GM19452 (cell line): ENCODE data around the gene KCNC1.

Experiments used
- ATAC-seq: cut with Tn5 transposase; IDR thresholded peaks from one replicate; pipeline ENCODE4 v1.9.1; 2021; ENCODE audit not compliant: unreplicated experiment

Gene KCNC1

DNA sequence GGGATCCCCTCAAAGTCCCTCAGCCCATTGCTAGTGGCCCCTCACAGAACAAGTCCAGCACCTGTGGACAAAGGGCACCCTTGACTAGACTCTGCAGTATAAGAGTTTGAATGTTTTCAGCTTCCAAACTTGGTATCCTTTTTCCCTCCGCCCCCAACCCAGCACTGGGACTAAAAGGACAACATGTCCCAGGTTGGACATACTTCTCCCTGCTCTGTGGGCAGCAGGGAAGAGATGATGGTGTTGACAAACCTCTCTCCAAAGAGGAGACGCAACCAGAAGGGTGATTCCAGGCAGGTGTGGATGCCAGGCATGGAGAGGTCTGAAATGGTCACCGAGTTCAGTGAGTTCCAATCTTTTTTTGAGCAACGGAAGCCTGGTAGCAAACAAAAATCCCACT lies 19.7 kb upstream of the KCNC1 start:
- ATAC-seq = no peak

DNA sequence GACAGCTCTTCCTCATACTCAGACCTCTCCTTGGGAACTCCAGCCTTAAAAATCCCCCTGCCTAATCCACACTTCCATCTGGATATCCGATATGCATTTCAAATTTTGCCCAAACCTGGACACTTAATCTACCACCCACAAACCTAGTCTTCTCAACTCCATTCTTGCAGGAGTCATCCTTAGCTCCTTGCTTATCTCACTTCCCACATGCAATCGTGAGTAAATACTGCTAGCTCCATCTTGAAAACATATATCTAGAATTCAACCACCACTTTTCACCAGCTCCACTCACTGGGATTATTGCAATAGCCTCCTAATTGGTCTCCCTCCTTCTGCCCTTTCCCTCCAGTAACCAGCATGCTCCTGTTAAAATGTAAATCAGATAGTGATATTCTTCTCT lies 17.8 kb upstream of the KCNC1 start:
- ATAC-seq = no peak

DNA sequence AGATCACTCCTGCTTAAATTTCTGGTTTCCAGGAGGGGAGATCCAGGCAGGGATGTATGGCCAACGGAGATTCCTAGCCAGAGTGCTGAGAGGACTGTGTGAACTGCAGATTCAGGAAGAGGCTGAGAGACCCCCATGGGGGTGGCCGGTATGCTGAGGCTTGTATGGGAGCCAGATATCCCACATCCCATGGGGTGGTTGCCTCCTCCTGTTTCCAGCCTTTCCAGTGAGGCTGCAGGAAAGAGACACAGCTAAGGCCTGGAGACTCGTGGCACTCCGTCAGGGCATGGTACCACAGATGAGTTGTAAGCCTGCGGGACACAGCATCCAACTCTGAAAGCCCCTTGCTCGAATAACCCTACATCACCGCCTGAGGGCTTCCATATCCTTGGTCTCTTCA lies 16.6 kb upstream of the KCNC1 start:
- ATAC-seq = no peak

DNA sequence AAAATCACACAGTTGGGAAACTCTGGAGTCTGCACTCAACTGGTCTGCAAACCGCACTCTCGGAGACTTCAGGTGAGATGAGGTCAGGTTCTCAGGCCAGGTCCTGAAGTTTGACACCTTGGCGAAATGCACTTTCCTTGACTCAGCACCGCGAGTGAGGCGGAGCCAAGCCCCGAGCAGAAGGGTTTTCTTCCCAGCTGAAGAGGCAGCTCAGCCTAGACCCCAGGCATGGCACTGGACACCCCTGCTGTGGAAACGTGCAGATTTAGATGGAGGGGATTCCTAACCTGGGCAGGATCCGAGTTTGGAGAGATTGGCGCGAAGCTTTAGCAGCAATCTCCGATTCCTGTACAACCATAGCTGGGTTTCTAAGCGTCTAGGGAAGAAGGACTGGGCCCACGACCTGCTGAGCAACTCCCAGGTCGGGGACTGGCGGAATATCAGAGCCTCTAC lies 16.0 kb upstream of the KCNC1 start:
- ATAC-seq = no peak

DNA sequence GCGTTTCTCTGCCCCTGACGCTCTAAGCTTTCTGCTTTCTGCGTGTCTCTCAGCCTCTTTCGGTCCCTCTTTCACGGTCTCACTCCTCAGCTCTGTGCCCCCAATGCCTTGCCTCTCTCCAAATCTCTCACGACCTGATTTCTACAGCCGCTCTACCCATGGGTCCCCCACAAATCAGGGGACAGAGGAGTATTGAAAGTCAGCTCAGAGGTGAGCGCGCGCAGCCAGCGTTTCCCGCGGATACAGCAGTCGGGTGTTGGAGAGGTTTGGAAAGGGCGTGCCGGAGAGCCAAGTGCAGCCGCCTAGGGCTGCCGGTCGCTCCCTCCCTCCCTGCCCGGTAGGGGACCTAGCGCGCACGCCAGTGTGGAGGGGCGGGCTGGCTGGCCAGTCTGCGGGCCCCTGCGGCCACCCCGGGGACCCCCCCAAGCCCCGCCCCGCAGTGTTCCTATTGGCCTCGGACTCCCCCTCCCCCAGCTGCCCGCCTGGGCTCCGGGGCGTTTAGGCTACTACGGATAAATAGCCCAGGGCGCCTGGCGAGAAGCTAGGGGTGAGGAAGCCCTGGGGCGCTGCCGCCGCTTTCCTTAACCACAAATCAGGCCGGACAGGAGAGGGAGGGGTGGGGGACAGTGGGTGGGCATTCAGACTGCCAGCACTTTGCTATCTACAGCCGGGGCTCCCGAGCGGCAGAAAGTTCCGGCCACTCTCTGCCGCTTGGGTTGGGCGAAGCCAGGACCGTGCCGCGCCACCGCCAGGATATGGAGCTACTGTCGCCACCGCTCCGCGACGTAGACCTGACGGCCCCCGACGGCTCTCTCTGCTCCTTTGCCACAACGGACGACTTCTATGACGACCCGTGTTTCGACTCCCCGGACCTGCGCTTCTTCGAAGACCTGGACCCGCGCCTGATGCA lies 15.3 kb upstream of the KCNC1 start, which contains the start of gene MYOD1:
MYOD1 (plus strand) TSS at position 544 of the 910 bp plus-strand sequence; CDS start at position 756, 212 bp downstream.
- ATAC-seq = no peak

DNA sequence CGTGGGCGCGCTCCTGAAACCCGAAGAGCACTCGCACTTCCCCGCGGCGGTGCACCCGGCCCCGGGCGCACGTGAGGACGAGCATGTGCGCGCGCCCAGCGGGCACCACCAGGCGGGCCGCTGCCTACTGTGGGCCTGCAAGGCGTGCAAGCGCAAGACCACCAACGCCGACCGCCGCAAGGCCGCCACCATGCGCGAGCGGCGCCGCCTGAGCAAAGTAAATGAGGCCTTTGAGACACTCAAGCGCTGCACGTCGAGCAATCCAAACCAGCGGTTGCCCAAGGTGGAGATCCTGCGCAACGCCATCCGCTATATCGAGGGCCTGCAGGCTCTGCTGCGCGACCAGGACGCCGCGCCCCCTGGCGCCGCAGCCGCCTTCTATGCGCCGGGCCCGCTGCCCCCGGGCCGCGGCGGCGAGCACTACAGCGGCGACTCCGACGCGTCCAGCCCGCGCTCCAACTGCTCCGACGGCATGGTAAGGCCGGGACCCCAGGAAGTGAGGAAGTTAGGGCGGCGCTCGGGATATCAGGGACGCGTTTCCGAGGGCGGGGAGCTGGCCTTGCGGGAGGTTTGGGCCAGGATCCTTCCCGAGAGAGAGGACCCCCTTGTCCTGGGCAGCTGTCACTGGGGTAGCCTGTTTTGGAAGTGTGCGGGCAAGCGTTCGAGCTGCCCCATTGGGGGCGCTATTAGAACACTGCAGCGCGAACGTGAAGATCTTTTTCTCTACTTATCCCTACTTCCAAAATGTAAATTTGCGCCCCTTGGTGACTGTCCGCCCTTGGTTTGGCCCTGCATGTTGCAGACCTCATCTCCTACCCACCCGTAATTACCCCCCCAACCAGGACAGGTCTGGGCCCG lies 14.4 kb upstream of the KCNC1 start:
- no peak for ATAC-seq

DNA sequence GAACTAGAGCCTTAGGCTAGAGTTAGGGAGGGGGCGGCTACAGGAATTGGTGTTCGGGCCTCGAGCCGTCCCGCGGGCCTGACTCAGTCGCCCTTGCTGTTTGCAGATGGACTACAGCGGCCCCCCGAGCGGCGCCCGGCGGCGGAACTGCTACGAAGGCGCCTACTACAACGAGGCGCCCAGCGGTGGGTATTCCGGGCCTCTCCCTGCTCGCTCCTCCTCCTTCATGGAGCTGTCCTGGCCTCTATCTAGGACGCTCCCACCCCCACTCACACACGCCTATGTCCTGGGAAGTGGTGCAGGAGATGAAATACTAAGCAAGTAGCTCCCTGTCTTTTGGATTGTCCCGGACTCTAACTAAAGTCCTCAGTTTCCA lies 13.8 kb upstream of the KCNC1 start:
- ATAC-seq = no peak

DNA sequence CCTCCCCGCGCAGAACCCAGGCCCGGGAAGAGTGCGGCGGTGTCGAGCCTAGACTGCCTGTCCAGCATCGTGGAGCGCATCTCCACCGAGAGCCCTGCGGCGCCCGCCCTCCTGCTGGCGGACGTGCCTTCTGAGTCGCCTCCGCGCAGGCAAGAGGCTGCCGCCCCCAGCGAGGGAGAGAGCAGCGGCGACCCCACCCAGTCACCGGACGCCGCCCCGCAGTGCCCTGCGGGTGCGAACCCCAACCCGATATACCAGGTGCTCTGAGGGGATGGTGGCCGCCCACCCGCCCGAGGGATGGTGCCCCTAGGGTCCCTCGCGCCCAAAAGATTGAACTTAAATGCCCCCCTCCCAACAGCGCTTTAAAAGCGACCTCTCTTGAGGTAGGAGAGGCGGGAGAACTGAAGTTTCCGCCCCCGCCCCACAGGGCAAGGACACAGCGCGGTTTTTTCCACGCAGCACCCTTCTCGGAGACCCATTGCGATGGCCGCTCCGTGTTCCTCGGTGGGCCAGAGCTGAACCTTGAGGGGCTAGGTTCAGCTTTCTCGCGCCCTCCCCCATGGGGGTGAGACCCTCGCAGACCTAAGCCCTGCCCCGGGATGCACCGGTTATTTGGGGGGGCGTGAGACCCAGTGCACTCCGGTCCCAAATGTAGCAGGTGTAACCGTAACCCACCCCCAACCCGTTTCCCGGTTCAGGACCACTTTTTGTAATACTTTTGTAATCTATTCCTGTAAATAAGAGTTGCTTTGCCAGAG lies 13.2 kb upstream of the KCNC1 start:
- no peak for ATAC-seq

DNA sequence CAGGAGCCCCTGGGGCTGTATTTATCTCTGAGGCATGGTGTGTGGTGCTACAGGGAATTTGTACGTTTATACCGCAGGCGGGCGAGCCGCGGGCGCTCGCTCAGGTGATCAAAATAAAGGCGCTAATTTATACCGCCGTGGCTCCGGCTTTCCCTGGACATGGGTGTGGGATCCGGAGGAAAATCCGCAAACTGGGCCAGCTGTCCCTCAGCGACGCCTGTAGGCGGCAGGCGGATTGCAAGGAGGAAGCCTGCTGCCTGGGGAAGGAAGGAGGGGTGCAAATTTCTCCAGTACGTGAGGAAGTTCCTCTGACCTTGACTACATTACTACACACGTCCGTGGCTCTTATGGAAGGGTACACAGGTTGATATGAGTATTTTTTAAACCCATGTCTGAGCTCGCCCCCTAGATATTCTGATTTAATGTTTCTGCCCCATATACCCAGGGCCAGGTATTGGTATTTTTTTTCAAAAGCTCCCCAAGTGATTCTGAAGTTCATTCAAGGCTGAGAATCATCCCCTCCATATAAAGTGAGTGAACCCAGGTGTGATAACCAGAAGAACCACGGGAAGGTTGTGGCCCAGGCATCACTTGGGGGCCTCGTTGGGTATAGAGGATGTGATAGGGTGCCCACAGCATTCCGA lies 12.5 kb upstream of the KCNC1 start:
- ATAC-seq = no peak

DNA sequence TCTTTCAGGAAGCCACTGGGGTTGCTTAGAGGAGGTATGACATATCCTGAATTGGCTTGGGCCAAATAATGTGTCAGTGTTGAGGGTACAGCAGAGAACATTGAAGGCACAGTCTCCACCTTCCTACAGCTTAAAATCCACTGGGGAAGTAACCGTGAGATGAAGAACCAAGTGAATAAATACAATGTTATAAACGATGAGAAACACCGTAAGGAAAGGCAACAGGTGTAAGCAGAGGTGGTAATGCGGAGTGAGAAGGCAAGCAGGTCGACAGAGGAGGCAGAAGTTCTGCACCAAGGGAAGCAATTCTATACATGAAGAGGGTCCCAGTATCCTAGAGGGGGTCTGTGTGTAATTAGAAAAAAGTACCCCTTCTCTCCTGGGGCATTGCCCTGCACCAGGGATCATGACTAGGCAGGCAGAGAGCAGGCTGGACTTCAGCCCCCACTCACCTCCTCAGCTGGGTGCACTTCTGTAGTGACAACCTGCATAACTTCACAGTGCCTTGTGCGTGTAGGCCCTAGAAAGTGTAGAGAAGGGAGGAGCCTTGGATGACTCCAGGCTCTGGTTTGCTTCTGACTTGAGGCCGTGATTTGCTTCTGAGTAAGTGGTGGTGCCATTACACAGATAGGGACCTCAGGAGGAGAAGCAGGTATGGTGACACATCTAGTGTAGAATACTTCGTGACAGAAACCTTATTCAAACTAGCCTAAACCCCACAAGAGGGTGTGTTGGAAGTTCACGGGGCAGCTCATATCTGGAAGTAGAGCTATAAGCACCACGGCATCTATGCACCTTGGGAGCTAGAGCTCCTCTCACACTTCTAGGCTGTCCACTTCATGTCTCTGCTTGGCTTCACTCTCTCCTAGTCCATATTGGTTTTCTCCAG lies 10.3 kb upstream of the KCNC1 start:
- no peak for ATAC-seq

DNA sequence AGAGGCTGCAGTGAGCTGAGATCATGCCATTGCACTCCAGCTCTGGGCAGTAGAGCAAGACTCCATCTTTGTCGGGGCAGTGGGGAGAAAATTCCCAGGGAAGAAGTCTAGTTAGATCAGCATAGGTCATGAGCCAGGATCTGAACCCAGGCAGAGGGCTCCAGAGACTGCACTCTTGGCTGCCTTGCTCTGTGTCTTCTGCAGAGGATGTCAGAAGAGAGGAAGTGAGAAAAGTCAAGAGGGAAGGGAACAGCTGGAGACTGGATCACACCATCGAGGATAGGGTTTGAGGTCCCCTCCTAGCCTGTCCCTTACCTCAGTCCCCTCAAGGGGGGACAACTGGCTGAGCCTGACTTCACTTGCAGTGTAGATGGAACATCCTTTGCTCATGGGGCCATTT lies 9.4 kb upstream of the KCNC1 start:
- ATAC-seq = no peak

DNA sequence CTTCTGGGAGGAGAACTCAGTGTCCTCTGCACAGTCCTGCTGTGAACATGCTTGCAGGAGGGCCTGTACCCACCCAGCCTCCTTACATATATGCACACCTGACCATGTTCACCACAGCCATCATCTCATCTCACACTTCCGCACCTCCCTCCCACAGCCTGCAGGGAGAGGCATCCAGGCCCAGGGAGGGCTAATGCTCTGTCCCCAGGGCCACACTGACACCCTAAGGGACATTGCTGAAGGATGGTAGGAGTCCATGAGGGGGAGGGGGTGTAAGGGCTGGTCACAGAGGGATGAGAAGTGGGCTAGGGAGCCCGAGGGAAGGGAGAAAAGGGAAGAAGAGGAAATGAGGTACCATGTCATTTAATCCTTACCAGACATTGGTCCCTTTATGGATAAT lies 4.4 kb upstream of the KCNC1 start:
- ATAC-seq = no peak

DNA sequence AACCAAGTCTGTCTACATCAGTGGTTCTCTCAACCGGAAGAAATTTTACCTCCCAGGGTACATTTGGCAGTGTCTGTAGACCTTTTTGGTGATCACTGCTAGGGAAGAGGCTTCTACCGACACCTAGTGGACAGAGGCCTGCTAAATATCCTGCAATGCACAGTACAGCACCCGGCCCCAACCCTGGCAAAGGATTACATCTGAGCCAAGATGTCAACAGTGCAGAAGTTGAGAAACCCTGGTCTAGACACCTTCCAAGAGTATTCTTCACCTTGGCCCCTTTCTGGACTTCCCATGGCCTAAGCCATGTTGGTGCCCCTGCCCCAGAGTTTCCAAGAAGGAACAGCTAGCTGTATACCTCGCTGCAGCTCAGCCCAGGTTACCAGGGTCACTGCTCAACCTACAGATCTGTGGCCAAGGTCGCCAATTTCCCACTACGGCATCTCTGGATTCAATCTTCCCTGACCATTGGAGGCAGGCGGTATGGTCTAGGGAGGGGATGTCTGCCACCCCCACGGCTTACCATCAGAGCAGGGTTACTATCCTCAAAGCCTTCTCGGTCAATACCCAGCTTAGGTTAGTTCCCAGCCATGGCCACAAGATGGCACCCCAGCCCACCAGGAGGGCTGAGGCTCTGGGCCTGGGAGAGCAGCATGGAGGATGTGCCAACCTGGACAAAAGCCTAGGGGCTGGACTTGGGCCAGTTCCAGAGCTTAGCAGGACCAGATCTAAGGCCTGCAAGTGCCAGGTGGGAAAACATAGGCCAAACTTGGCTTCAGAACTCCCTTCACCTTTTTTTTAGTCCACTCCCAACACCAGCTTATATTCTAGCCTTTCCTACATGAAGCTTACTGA lies 3.7 kb upstream of the KCNC1 start:
- ATAC-seq = peak; percentile 71

DNA sequence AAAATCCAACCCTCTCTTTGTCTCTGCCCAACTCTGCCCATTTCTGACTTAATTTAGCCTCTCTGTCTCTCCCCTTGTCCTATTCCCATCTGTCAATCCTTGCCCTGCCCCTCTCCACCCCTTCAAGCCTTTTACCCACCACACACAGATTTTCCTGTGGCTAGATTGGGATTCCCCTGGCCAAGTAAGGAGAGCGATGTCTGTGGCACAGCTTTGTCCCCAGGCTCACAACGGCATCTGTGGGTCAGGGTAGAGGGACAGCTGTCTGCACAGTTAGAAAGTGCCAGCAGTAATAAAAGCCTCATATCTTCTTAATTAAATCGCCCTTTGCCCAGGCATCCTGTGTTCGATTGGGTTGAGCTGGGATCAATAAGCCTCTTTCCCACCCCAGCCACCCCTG lies 1.3 kb upstream of the KCNC1 start:
- no peak for ATAC-seq

DNA sequence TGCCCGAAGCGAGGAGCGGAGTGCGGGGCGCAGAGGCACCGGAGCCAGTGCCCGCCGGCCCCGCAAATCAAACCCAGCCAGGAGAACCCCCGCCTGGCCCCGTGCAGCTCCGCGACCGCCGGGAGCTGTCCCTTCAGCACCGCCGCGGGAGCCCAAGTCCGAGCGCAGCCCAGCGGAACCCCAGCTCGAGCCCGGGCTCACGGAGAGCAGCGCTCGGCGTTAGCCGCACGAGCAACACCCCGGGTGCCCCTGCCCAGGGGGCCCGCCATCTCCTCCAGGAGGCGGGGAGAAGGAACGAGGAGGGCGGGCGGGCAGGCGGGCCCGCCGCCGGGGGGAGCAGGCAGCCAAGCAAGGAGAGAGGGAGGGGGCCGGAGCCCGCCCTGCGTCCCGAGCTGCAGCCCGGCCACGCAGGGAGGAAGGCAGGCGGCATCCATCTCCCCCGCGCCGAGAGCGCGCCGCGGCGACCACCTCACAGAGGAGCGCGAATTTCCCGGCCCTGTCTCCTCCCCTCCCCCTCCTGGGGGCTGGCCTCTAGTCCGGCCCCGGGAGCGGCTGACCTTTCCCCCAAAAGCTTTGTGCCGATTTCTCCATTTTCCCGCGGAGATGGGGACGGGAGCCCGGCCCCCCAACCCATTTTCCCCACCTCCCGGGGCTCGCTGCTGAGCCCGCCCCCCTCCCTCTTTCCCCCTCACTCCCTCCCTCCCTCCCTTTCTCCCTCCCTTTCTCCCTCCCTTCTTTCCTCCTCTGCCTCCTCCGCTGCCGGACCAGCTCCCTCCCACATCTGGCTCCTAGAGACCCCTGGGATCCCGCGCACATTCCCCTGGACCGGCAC lies 621 bp downstream of the KCNC1 start:
- no peak for ATAC-seq

DNA sequence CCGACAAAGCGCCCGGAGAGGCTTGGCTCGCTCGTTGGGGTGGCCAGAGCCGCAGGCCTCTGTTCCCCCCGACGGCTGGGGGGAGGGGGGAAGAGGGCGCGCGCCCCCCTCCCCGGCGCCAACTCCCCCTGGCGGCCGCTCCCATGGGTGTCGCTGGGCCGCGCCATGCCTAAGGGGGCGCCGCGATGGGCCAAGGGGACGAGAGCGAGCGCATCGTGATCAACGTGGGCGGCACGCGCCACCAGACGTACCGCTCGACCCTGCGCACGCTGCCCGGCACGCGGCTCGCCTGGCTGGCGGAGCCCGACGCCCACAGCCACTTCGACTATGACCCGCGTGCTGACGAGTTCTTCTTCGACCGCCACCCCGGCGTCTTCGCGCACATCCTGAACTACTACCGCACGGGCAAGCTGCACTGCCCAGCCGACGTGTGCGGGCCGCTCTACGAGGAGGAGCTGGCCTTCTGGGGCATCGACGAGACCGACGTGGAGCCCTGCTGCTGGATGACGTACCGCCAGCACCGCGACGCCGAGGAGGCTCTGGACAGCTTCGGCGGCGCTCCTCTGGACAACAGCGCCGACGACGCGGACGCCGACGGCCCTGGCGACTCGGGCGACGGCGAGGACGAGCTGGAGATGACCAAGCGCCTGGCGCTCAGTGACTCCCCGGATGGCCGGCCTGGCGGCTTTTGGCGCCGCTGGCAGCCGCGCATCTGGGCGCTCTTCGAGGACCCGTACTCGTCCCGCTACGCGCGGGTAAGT lies 1.4 kb downstream of the KCNC1 start:
- ATAC-seq = no peak

DNA sequence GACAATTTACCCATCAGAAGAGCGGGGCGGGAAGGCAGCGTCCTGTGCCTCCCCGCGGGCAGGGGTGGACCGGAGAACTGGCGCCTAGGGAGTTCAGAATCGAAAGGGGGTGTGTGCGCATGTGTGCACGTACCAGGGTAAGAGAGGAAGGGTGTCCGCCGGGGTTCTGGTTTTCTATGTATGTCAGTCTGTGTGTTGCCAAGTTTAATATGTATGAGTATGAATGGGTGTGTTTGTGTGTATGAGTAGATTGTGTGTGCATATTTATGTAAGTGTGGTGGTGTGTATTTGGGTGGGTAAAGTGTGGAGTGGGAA lies 2.0 kb downstream of the KCNC1 start:
- no peak for ATAC-seq
